Measurements from ENCODE around the gene PAK6. TPM values are rescaled to one million over a fixed set of nuclear protein-coding genes. Genes with fewer than 3 reads are reported as not detected.

Gene PAK6
- polyA plus RNA-seq, 1 experiment: not detected

GRCh38 chr15:40198355-40199085, 40.3 kb upstream of the PAK6 start:
- POLR2A ChIA-PET: no interaction called here
- no peak for DNase-seq (ENCODE audit: low read depth)
- no peak overlapping the region for H3K4me3 ChIP-seq (ENCODE audit: low read depth, low read length)
- no peak for TF ChIP-seq CTCF (IDR thresholded peaks at IDR 0.05; ENCODE audit: insufficient read depth, low read depth, low read length)
- no peaks in the 10 kb centered on the region for H3K27me3 ChIP-seq (ENCODE audit: control insufficient read depth, insufficient read depth, low read length)
- H3K36me3 ChIP-seq (ENCODE audit: control insufficient read depth, insufficient read depth, low read length): no peaks in the 10 kb centered on the region; the same call in 1 of the 2 replicates
- CTCF ChIA-PET: interaction anchor here (1.2 to 1.9 kb wide), 3 partner anchors 70 to 171 kb away, joined by 3 to 4 read pairs (median 3); no protein-coding TSS in a partner anchor

GRCh38 chr15:40204100-40204499, 34.8 kb upstream of the PAK6 start:
- no peak for TF ChIP-seq CTCF (IDR thresholded peaks at IDR 0.05; ENCODE audit: insufficient read depth, low read depth, low read length)
- CTCF ChIA-PET: interaction anchor here (0.6 to 3.3 kb wide), 6 partner anchors 13 to 158 kb away, joined by 3 to 12 read pairs (median 3); no protein-coding TSS in a partner anchor
- POLR2A ChIA-PET: no interaction called here
- Histone ChIP-seq H3K27me3 (ENCODE audit: control insufficient read depth, insufficient read depth, low read length) (no peaks in the 10 kb centered on the region), H3K36me3 (ENCODE audit: control insufficient read depth, insufficient read depth, low read length) (0 out of 2 replicates have a peak, but pooled peaks cover 1% of the 10 kb centered on the region), H3K4me3 (ENCODE audit: low read depth, low read length) (no peak overlapping the region)
- DNase-seq (ENCODE audit: low read depth): no peak

GRCh38 chr15:40217166-40217824, 21.6 kb upstream of the PAK6 start:
- CTCF ChIA-PET: interaction anchor here (0.6 to 17.4 kb wide), 39 partner anchors 11 to 181 kb away, joined by 3 to 494 read pairs (median 4); partner anchors contain the start of genes PAK6 and SRP14

DNA sequence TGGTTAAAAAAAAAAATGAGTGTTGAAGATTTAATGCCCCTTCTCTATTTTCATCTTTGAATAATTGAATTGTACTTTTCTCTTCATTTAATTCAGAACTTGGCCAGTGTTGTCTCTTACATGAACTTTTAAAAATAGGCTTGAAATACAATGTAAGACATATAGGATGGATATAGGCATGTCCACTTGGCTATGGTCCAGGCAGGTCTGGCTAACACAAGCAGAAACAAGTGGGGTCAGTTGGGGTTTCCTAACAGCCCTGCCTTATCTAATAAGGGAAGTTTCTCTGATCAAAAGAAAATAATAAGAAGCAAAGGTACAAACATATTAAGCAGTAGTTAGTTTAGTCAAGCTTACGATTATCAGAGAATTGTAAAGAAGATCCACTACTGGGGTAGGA, 19.1 kb upstream of the PAK6 start:
- no peak overlapping the region for H3K4me3 ChIP-seq (ENCODE audit: low read depth, low read length)
- TF ChIP-seq CTCF (IDR thresholded peaks at IDR 0.05; ENCODE audit: insufficient read depth, low read depth, low read length): no peak
- no peaks in the 10 kb centered on the region for H3K36me3 ChIP-seq (ENCODE audit: control insufficient read depth, insufficient read depth, low read length)
- ChIA-PET CTCF (interaction anchor here (0.8 to 17.4 kb wide), 5 partner anchors 9 to 176 kb away, joined by 3 to 494 read pairs (median 9); no protein-coding TSS in a partner anchor), POLR2A (no interaction called here)
- H3K27me3 ChIP-seq (ENCODE audit: control insufficient read depth, insufficient read depth, low read length): no peaks in the 10 kb centered on the region
- no peak for DNase-seq (ENCODE audit: low read depth)

More at GRCh38 chr15:40217166-40217824, 21.6 kb upstream of the PAK6 start:
- no peaks in the 10 kb centered on the region for H3K36me3 ChIP-seq (ENCODE audit: control insufficient read depth, insufficient read depth, low read length)
- POLR2A ChIA-PET: no interaction called here
- peak; percentile 72 for TF ChIP-seq CTCF (IDR thresholded peaks at IDR 0.05; ENCODE audit: insufficient read depth, low read depth, low read length)
- DNase-seq (ENCODE audit: low read depth): no peak
- H3K4me3 ChIP-seq (ENCODE audit: low read depth, low read length): no peak overlapping the region
- H3K27me3 ChIP-seq (ENCODE audit: control insufficient read depth, insufficient read depth, low read length): no peaks in the 10 kb centered on the region

- Histone ChIP-seq H3K4me3 (ENCODE audit: low read depth, low read length) (no peak overlapping the region), H3K36me3 (ENCODE audit: control insufficient read depth, insufficient read depth, low read length) (no peaks in the 10 kb centered on the region), H3K27me3 (ENCODE audit: control insufficient read depth, insufficient read depth, low read length) (no peaks in the 10 kb centered on the region)
- no peak for TF ChIP-seq CTCF (IDR thresholded peaks at IDR 0.05; ENCODE audit: insufficient read depth, low read depth, low read length)
- ChIA-PET CTCF (interaction anchor here (0.8 to 17.4 kb wide), 4 partner anchors 13 to 52 kb away, joined by 3 to 494 read pairs (median 7); partner anchors contain the start of gene PAK6), POLR2A (no interaction called here)
- DNase-seq (ENCODE audit: low read depth): no peak
Measured at GRCh38 chr15:40222131-40222530, 16.7 kb upstream of the PAK6 start.

Measured in BJ (cell line).